HepG2 (cell line): ENCODE results near the gene RAB3B. TPM values are rescaled to one million over a fixed set of nuclear protein-coding genes. Genes with fewer than 3 reads are reported as not detected.

ENCODE experiments used
- ATAC-seq: fragments of 200-7000 bp; cut with Tn5 transposase; 3 replicates; pipeline ENCODE4 v1.9.1; 2020; ENCODE audit warnings: mild to moderate bottlenecking, moderate library complexity
- BruUV-seq: library from RNA; stranded (reverse); fragments of 400-500 nt; replicated peaks from 2 replicates; lab custom pipeline; 2021; lab: Mats Ljungman, UMichigan
- CTCF ChIA-PET: fragments of 300-600 bp; formaldehyde crosslinking; extraction: SDS; loops from one replicate; lab custom pipeline; 2021; ENCODE audit warnings: low total read pairs, inconsistent platforms, low intra/inter-chr PET ratio; lab: Yijun Ruan, JAX
- POLR2A ChIA-PET: fragments of 350-600 bp; sonication (Branson Sonifier 250); formaldehyde crosslinking; loops from one replicate; lab custom pipeline; 2020; ENCODE audit warnings: antibody characterized with exemption, inconsistent platforms; lab: Yijun Ruan, JAX
- DNase-seq: peaks from one replicate; pipeline ENCODE4 v3.0.0-alpha.2; 2015; ENCODE audit warnings: low spot score
- FAIRE-seq: peaks from 3 replicates; lab custom pipeline; 2011; peaks lifted over from hg19 to GRCh38; lab: Jason Lieb, UNC
- H2AFZ ChIP-seq: one replicate; pipeline ENCODE4 v1.6.1; 2011; ENCODE audit warnings: low read length, inconsistent platforms
- H3K27ac ChIP-seq: fragments of 300-600 bp; 3 replicates; pipeline ENCODE4 v1.8.0; 2011; ENCODE audit warnings: mixed run types, mild to moderate bottlenecking, mixed read lengths, low read length, inconsistent platforms; ENCODE audit not compliant: insufficient read depth; ENCODE audit errors: extremely low read length
- H3K27me3 ChIP-seq, 2 experiments: fragments of 200-600 bp in 1 of 2; 2 replicates in 1 of 2; 3 replicates in 1 of 2; pipeline versions ENCODE4 v1.6.0 to v1.8.0; 2011; ENCODE audit warnings: low read length in 2 of 2, mild to moderate bottlenecking in 2 of 2, moderate library complexity in 2 of 2, inconsistent platforms in 1 of 2; ENCODE audit not compliant: insufficient read depth in 2 of 2, control insufficient read depth in 1 of 2
- H3K36me3 ChIP-seq, 2 experiments: fragments of 200-600 bp in 1 of 2; replicated peaks in 1 of 2; 2 replicates in 1 of 2; 3 replicates in 1 of 2; pipeline versions ENCODE4 v1.5.1 to v1.8.0; 2011; ENCODE audit warnings: low read length in 2 of 2, inconsistent platforms in 1 of 2; ENCODE audit not compliant: insufficient read depth in 2 of 2, control insufficient read depth in 1 of 2
- H3K4me1 ChIP-seq: 2 replicates; pipeline ENCODE4 v1.5.1; 2012; ENCODE audit warnings: low read length, inconsistent platforms; ENCODE audit not compliant: insufficient read depth
- H3K4me2 ChIP-seq: 2 replicates; pipeline ENCODE4 v1.6.0; 2011; ENCODE audit warnings: low read depth, low read length, inconsistent platforms
- H3K4me3 ChIP-seq, 3 experiments: fragments of 200-600 bp in 1 of 3; sonication (generic), shearing (Covaris generic) in 1 of 3; replicated peaks in 1 of 3; 2 replicates each; pipeline ENCODE4 v1.5.1; 2011 to 2016; ENCODE audit warnings: low read length in 3 of 3, inconsistent platforms in 2 of 3, low read depth in 2 of 3, mild to moderate bottlenecking in 2 of 3, control low read depth in 1 of 3, mixed read lengths in 1 of 3; ENCODE audit not compliant: insufficient read depth in 1 of 3
- H3K79me2 ChIP-seq: one replicate; pipeline ENCODE4 v1.6.1; 2011; ENCODE audit warnings: low read length, inconsistent platforms; ENCODE audit not compliant: insufficient read depth
- H3K9ac ChIP-seq: 2 replicates; pipeline ENCODE4 v1.6.0; 2011; ENCODE audit warnings: mild to moderate bottlenecking, low read depth, low read length, inconsistent platforms; ENCODE audit not compliant: insufficient read depth
- H3K9me3 ChIP-seq: 2 replicates; pipeline ENCODE4 v1.5.1; 2012; ENCODE audit warnings: mild to moderate bottlenecking, low read length
- H4K20me1 ChIP-seq: 2 replicates; pipeline ENCODE4 v1.6.0; 2011; ENCODE audit warnings: inconsistent platforms, mild to moderate bottlenecking, low read length, moderate library complexity; ENCODE audit not compliant: insufficient read depth
- ATF1 ChIP-seq: IDR thresholded peaks from 2 replicates; pipeline ENCODE4 v1.6.1; 2016; ENCODE audit warnings: mild to moderate bottlenecking, control low read depth
- NFKB2 ChIP-seq: sonication (generic); formaldehyde crosslinking; IDR thresholded peaks from 2 replicates; pipeline ENCODE4 v1.4.0; 2020; ENCODE audit warnings: missing genetic modification reagents, borderline replicate concordance
- SRY ChIP-seq: sonication (generic); formaldehyde crosslinking; IDR thresholded peaks from 2 replicates; pipeline ENCODE4 v1.8.0; 2022; ENCODE audit warnings: mild to moderate bottlenecking, missing genetic modification reagents
- WGBS: methylation state at CpG from one replicate; pipeline ENCODE4 v1.1.6; 2017; ENCODE audit warnings: low lambda C conversion rate; 5-methylcytosine and 5-hydroxymethylcytosine counted together
- in situ Hi-C: cut with HindIII; loops from 2 replicates; pipeline ENCODE4 v1.10.0; 2017; ENCODE audit warnings: low pct_unique_long_range_greater_than_20kb; ENCODE audit not compliant: extremely low pct_ligation_motif_present
- intact Hi-C: fragments of 100-400 bp; cut with micrococcal nuclease; formaldehyde crosslinking; loops from one replicate; pipeline ENCODE4 v1.10.0; 2022; ENCODE audit not compliant: unreplicated experiment
- polyA plus RNA-seq, 8 experiments: library from polyadenylated mRNA; depleted of rRNA in 3 of 8; stranded (reverse) in 7 of 8; unstranded in 1 of 8; fragments of >200 nt; fragmentation: Illumina TruSeq in 4 of 8; extraction: Trizol in 4 of 8; gene quantifications; 2 replicates each; pipeline versions ENCODE4 v1.2.1 to v1.2.3, GENCODE V29; 2011 to 2016; ENCODE audit warnings: low read depth in 4 of 8, missing spikeins in 1 of 8, mixed read lengths in 1 of 8; ENCODE audit not compliant: insufficient read depth in 1 of 8
- total RNA-seq, 5 experiments: library from RNA; depleted of rRNA; stranded (reverse); fragments of >200 nt; fragmentation: Illumina TruSeq; extraction: Trizol; gene quantifications; 2 replicates each; pipeline ENCODE4 v1.2.3, GENCODE V29; 2016; ENCODE audit warnings: low read depth in 1 of 5
- TF ChIP-seq, protein P1 (sequence below): sonication (generic); formaldehyde crosslinking; IDR thresholded peaks from 2 replicates; pipeline ENCODE4 v1.5.0; 2020; ENCODE audit warnings: missing genetic modification reagents

The RAB3B gene
- total and polyA plus RNA-seq, 2 of the 13 experiments (the other 11 are each of a cell fraction or from before 2014, with no cell fraction given), result 1.0 to 1.2 TPM

DNA sequence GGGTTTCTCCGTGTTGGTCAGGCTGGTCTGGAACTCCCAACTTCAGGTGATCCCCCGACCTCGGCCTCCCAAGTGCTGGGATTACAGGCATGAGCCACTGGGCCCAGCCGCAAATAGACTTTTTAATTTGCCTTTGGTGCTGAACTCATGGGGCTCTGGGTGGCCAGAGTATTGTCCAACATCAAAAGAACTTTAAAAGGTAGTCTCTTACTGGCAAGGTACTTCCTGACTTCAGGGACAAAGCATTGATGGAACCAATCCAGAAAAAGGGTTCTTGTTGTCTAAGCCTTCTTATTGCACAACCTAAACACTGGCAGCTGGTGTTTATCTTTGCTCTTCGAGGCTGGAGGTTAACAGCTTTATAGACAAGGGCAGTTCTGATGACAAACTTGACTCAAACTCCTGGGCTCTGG is 46.9 kb upstream of the RAB3B start (continued):
- no peak; the same call in 1 of the 2 replicates for TF ChIP-seq ATF1
- no peak for TF ChIP-seq NFKB2 (CRISPR knock-in tag)
- TF ChIP-seq, all 625 proteins: peak for 262

DNA sequence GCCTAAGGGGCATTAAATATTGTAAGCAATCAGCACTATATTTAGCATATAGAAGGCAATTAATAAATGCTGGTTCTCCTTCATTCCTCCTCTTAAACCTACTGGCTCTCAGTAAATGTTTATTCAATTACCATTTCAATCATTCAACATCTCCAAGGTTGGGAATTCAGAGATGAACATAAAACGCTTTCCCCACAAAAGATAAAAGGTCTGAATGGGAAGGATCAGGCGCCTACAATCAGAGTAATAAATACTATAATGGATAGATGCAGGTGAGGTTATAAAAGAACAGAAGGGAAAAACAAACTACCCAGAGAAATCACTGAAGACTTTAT is 43.5 kb upstream of the RAB3B start:
- H3K4me1 ChIP-seq, result peaks cover 76% of the 10 kb centered on the region
- peak overlapping the region; percentile 3 for H2AFZ ChIP-seq
- DNase-seq (no peak), FAIRE-seq (no peak), ATAC-seq (no peak)
- no TSS peak for BruUV-seq
- POLR2A ChIA-PET, result interaction anchor here (1.1 to 2.6 kb wide), 5 partner anchors 8 to 46 kb away, joined by 4 to 25 read pairs (median 5); partner anchors contain the start of genes BTF3L4 and TXNDC12
- H3K9ac ChIP-seq, result peak overlapping the region; percentile 90
- H4K20me1 ChIP-seq, result no peaks in the 10 kb centered on the region
- peak overlapping the region; percentile 80 for H3K27ac ChIP-seq
- H3K9me3 ChIP-seq, result no peaks in the 10 kb centered on the region
- no peaks in the 10 kb centered on the region; a peak in 1 of 5 replicates for H3K27me3 ChIP-seq
- WGBS, result 96% methylated on average over 2 of the region's 2 CpGs
- peaks cover 35% of the 10 kb centered on the region for H3K79me2 ChIP-seq
- peak overlapping the region in 2 of 3 experiments; percentile 75 to 88; a peak in 2 of 6 replicates for H3K4me3 ChIP-seq
- no peaks in the 10 kb centered on the region; a peak in 1 of 5 replicates for H3K36me3 ChIP-seq
- CTCF ChIA-PET, result no interaction called here
- intact Hi-C loops, result no loop called here
- TF ChIP-seq SRY (CRISPR knock-in tag), result no peak
- TF ChIP-seq, protein P1, sequence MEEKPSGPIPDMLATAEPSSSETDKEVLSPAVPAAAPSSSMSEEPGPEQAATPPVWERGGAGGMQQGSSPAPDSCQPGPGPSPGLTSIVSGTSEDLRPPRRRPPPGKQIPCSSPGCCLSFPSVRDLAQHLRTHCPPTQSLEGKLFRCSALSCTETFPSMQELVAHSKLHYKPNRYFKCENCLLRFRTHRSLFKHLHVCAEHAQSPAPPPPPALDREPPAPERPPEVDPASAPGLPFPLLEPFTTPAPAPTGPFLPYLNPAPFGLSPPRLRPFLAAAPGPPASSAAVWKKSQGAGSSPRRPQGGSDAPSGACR (CRISPR knock-in tag), result 0 out of 2 replicates have a peak, but pooled peaks have one; percentile 3
- peak overlapping the region; percentile 94 for H3K4me2 ChIP-seq
- in situ Hi-C loops, result no loop called here
